LHCN-M2 (cell line): Measurements from ENCODE around the gene SLC7A8. TPM values are rescaled to one million over a fixed set of nuclear protein-coding genes. Genes with fewer than 3 reads are reported as not detected.

Experiments used
- DNase-seq: peaks from one replicate; pipeline ENCODE4 v3.0.0-alpha.2; 2012; ENCODE audit warnings: low read depth
- total RNA-seq: library from RNA; depleted of rRNA; stranded (reverse); fragments of >200 nt; gene quantifications from 2 replicates; pipeline ENCODE4 v1.2.3, GENCODE V29; 2014; rRNA removed

The SLC7A8 gene
- total RNA-seq, 1 experiment from 2014 or later = 2.4 TPM

- DNase-seq = peak; percentile 100
These were observed 88.0 kb downstream of the SLC7A8 start, which contains the start of gene C14orf119 for GRCh38 chr14:23095196-23096108. Gene C14orf119, plus strand, starts transcription at chr14:23095505. Its CDS starts 2,154 bp downstream, at chr14:23097659.

GRCh38 chr14:23094666-23095195 lies 88.7 kb downstream of the SLC7A8 start, which contains the start of gene ACIN1:
Gene ACIN1, minus strand, starts transcription at chr14:23095136. Its CDS starts 24 bp downstream, at chr14:23095112.
- peak; percentile 82 for DNase-seq

- DNase-seq = no peak
These were observed 89.3 kb downstream of the SLC7A8 start for GRCh38 chr14:23093991-23094665.

GRCh38 chr14:23093526-23093925 lies 89.9 kb downstream of the SLC7A8 start:
- DNase-seq = no peak

- DNase-seq = no peak
These were observed 90.4 kb downstream of the SLC7A8 start for GRCh38 chr14:23093104-23093503.

- DNase-seq = no peak
These were observed 91.9 kb downstream of the SLC7A8 start for GRCh38 chr14:23091294-23092225.

- no peak for DNase-seq
These were observed 93.2 kb downstream of the SLC7A8 start for GRCh38 chr14:23090254-23090636.

- DNase-seq = no peak
These were observed 93.8 kb downstream of the SLC7A8 start for GRCh38 chr14:23089498-23090253.

GRCh38 chr14:23086565-23086964 lies 96.9 kb downstream of the SLC7A8 start:
- no peak for DNase-seq

- no peak for DNase-seq
These were observed 98.0 kb downstream of the SLC7A8 start for GRCh38 chr14:23085458-23085857.

GRCh38 chr14:23080474-23080873 lies 103.0 kb downstream of the SLC7A8 start:
- DNase-seq = no peak

GRCh38 chr14:23079716-23080115 lies 103.7 kb downstream of the SLC7A8 start:
- no peak for DNase-seq

GRCh38 chr14:23078692-23079116 lies 104.8 kb downstream of the SLC7A8 start:
- peak; percentile 98 for DNase-seq

- DNase-seq = peak; percentile 71
These were observed 105.5 kb downstream of the SLC7A8 start for GRCh38 chr14:23077962-23078361.

GRCh38 chr14:23076785-23077408 lies 106.6 kb downstream of the SLC7A8 start:
- peak; percentile 43 for DNase-seq

Other genes with a start within 250 kb of the SLC7A8 start
- gene HAUS4, start 226.6 kb downstream of the SLC7A8 start, total RNA-seq = 45.5 and 54.8 TPM in 2 replicates
- gene AJUBA, start 201.1 kb downstream of the SLC7A8 start, total RNA-seq = 67.1 and 78.4 TPM in 2 replicates
- gene C14orf93, start 173.5 kb downstream of the SLC7A8 start, total RNA-seq = 4.0 and 8.6 TPM in 2 replicates
- gene PSMB5, start 148.8 kb downstream of the SLC7A8 start, total RNA-seq = 235 and 240 TPM in 2 replicates
- not detected in 2 replicates for gene PSMB11, start 141.4 kb downstream of the SLC7A8 start, total RNA-seq
- 10.4 and 11.0 TPM in 2 replicates for gene CDH24, start 126.1 kb downstream of the SLC7A8 start, total RNA-seq
- 78.7 and 106 TPM in 2 replicates for gene ACIN1, start 88.5 kb downstream of the SLC7A8 start, total RNA-seq
- gene C14orf119, start 88.2 kb downstream of the SLC7A8 start, total RNA-seq = 41.9 and 47.0 TPM in 2 replicates
- gene CIROP, start 78.7 kb downstream of the SLC7A8 start, total RNA-seq = not detected in 2 replicates
- 0.11 TPM in 1 of 2 replicates, not detected in the other for gene CEBPE, start 64.4 kb downstream of the SLC7A8 start, total RNA-seq
- gene RNF212B, start 54.3 kb upstream of the SLC7A8 start, total RNA-seq = not detected in 2 replicates
- 5.7 and 7.1 TPM in 2 replicates for gene HOMEZ, start 102.5 kb upstream of the SLC7A8 start, total RNA-seq
- 2.9 and 5.0 TPM in 2 replicates for gene PPP1R3E, start 119.2 kb upstream of the SLC7A8 start, total RNA-seq
- 17.3 and 20.4 TPM in 2 replicates for gene BCL2L2, start 123.2 kb upstream of the SLC7A8 start, total RNA-seq
- 86.7 and 92.7 TPM in 2 replicates for gene PABPN1, start 137.8 kb upstream of the SLC7A8 start, total RNA-seq
- gene SLC22A17, start 169.2 kb upstream of the SLC7A8 start, total RNA-seq = 13.5 and 16.0 TPM in 2 replicates
- gene EFS, start 181.5 kb upstream of the SLC7A8 start, total RNA-seq = not detected in 2 replicates
- gene IL25, start 189.1 kb upstream of the SLC7A8 start, total RNA-seq = not detected in 2 replicates
- not detected in 2 replicates for gene CMTM5, start 193.4 kb upstream of the SLC7A8 start, total RNA-seq
- not detected in 2 replicates for gene MYH6, start 224.6 kb upstream of the SLC7A8 start, total RNA-seq